GM23338 (cell line): ENCODE results near the gene RCSD1. TPM values are rescaled to one million over a fixed set of nuclear protein-coding genes. Genes with fewer than 3 reads are reported as not detected.
A peak's percentile ranks its signal among the peaks of the same experiment; 100 is the strongest.

Source experiments
- ATAC-seq: fragments of 200-7000 bp; cut with Tn5 transposase; 3 replicates; pipeline ENCODE4 v1.9.1; 2020
- DNase-seq: peaks from one replicate; pipeline ENCODE4 v3.0.0-alpha.2; 2015; ENCODE audit warnings: low spot score
- H2AFZ ChIP-seq: fragments of 200-600 bp; sonication (generic); 2 replicates; pipeline ENCODE4 v1.8.0; 2016; ENCODE audit warnings: antibody characterized with exemption, mild to moderate bottlenecking, moderate library complexity
- H3F3A ChIP-seq: fragments of 200-600 bp; sonication (generic); replicated peaks from 2 replicates; pipeline ENCODE4 v1.8.0; 2017; ENCODE audit warnings: antibody characterized with exemption, mixed run types, low read depth
- H3K27ac ChIP-seq: fragments of 200-600 bp; sonication (generic); 2 replicates; pipeline ENCODE4 v1.6.1; 2016; ENCODE audit warnings: low read depth
- H3K27me3 ChIP-seq: fragments of 200-600 bp; sonication (generic); 2 replicates; pipeline ENCODE4 v1.8.0; 2016; ENCODE audit warnings: mild to moderate bottlenecking, mixed run types, moderate library complexity; ENCODE audit not compliant: insufficient read depth
- H3K36me3 ChIP-seq: fragments of 200-600 bp; sonication (generic); 2 replicates; pipeline ENCODE4 v1.8.0; 2016; ENCODE audit warnings: mild to moderate bottlenecking; ENCODE audit not compliant: insufficient read depth
- H3K4me1 ChIP-seq: fragments of 200-600 bp; sonication (generic); 2 replicates; pipeline ENCODE4 v1.8.0; 2016; ENCODE audit warnings: mild to moderate bottlenecking, moderate library complexity; ENCODE audit not compliant: insufficient read depth
- H3K4me2 ChIP-seq: fragments of 200-600 bp; sonication (generic); 2 replicates; pipeline ENCODE4 v1.7.1; 2017; ENCODE audit warnings: mixed run types
- H3K4me3 ChIP-seq: fragments of 200-600 bp; sonication (generic); 2 replicates; pipeline ENCODE4 v1.6.1; 2016; ENCODE audit warnings: mixed run types
- H3K79me2 ChIP-seq: fragments of 200-600 bp; sonication (generic); replicated peaks from 2 replicates; pipeline ENCODE4 v1.8.0; 2017; ENCODE audit warnings: mild to moderate bottlenecking; ENCODE audit not compliant: insufficient read depth
- H3K9me2 ChIP-seq: fragments of 200-600 bp; sonication (generic); 2 replicates; pipeline ENCODE4 v1.8.0; 2017; ENCODE audit not compliant: insufficient read depth
- H4K20me1 ChIP-seq: fragments of 200-600 bp; sonication (generic); replicated peaks from 2 replicates; pipeline ENCODE4 v1.8.0; 2017; ENCODE audit warnings: mild to moderate bottlenecking; ENCODE audit not compliant: insufficient read depth
- H3K27ac Mint-ChIP-seq: 2 replicates; pipeline ENCODE4 v1.8.0; 2020; ENCODE audit warnings: inconsistent platforms, mild to moderate bottlenecking, moderate library complexity, mixed read lengths
- H3K27me3 Mint-ChIP-seq: 3 replicates; pipeline ENCODE4 v1.8.0; 2022; ENCODE audit warnings: low read depth, mild to moderate bottlenecking, moderate library complexity, mixed read lengths, inconsistent platforms; ENCODE audit not compliant: insufficient read depth, poor library complexity
- H3K36me3 Mint-ChIP-seq: 3 replicates; pipeline ENCODE4 v1.8.0; 2021; ENCODE audit warnings: low read depth, mild to moderate bottlenecking, inconsistent platforms, moderate library complexity, mixed read lengths
- H3K4me1 Mint-ChIP-seq: 3 replicates; pipeline ENCODE4 v1.8.0; 2020; ENCODE audit warnings: mild to moderate bottlenecking, inconsistent platforms, mixed read lengths
- H3K4me3 Mint-ChIP-seq: 3 replicates; pipeline ENCODE4 v1.8.0; 2021; ENCODE audit warnings: moderate library complexity, mild to moderate bottlenecking, inconsistent platforms, mixed read lengths
- H3K9me3 Mint-ChIP-seq: 3 replicates; pipeline ENCODE4 v1.8.0; 2020; ENCODE audit warnings: moderate library complexity, mild to moderate bottlenecking, inconsistent platforms, mixed read lengths
- CREB1 ChIP-seq: fragments of 250-450 bp; sonication (Bioruptor Pico); IDR thresholded peaks from 2 replicates; pipeline ENCODE4 v1.5.0; 2020; ENCODE audit warnings: low read depth, mild to moderate bottlenecking, moderate library complexity
- EZH2 ChIP-seq: fragments of 200-600 bp; sonication (generic); IDR thresholded peaks from one replicate; pipeline ENCODE4 v1.8.0; 2017; ENCODE audit warnings: antibody characterized with exemption, mild to moderate bottlenecking, low read depth; ENCODE audit not compliant: unreplicated experiment
- JUNB ChIP-seq: IDR thresholded peaks from one replicate; pipeline ENCODE4 v1.6.1; 2016; ENCODE audit warnings: antibody characterized with exemption; ENCODE audit not compliant: unreplicated experiment
- NANOG ChIP-seq: IDR thresholded peaks from 2 replicates; pipeline ENCODE4 v1.6.1; 2016; ENCODE audit warnings: antibody characterized with exemption, borderline replicate concordance
- polyA plus RNA-seq: library from polyadenylated mRNA; unstranded; fragments of >200 nt; fragmentation: Nextera tagmentation; extraction: Ambion mirVana; gene quantifications from 2 replicates; pipeline ENCODE4 v1.2.1, GENCODE V29; 2016
- total RNA-seq: library from RNA; depleted of rRNA; stranded (reverse); fragments of >200 nt; shearing (Covaris generic); gene quantifications from 2 replicates; pipeline ENCODE4 v1.2.3, GENCODE V29; 2014
- TF ChIP-seq, protein P1 (sequence below): fragments of 250-450 bp; sonication (Bioruptor Pico); IDR thresholded peaks from 2 replicates; pipeline ENCODE4 v1.5.0; 2020; ENCODE audit warnings: mild to moderate bottlenecking, moderate library complexity
- TF ChIP-seq, protein P2 (sequence below): IDR thresholded peaks from one replicate; pipeline ENCODE4 v1.6.1; 2018; ENCODE audit warnings: antibody characterized with exemption; ENCODE audit not compliant: unreplicated experiment
- TF ChIP-seq, protein P3 (sequence below): IDR thresholded peaks from 2 replicates; pipeline ENCODE4 v1.6.1; 2016; ENCODE audit warnings: antibody characterized with exemption

The RCSD1 gene
- total and polyA plus RNA-seq, 2 experiments from 2014 or later = 0.18 to 0.73 TPM

DNA sequence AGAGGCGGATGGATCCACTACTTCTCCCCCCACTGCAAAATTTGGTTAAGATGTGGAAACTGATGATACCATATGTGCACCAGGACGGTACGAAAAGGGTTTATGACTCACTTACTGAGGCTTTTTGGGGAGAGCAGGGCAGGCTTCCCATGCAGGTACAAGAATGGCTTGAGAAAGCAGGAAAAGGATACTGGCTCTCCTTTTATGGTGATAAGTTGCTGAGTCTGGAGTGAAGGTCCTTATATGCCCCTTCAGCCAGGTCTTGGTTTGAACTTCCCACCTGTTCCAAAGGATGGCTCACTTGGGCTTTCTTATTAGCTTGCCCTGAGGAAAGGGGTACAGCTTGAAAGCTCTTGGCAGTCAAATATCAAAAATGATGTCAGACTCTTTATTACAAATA, 114.9 kb downstream of the RCSD1 start:
- TF ChIP-seq EZH2 (no peak), CREB1 (CRISPR knock-in tag) (no peak), NANOG (no peak), JUNB (no peak)
- TF ChIP-seq, protein P1, sequence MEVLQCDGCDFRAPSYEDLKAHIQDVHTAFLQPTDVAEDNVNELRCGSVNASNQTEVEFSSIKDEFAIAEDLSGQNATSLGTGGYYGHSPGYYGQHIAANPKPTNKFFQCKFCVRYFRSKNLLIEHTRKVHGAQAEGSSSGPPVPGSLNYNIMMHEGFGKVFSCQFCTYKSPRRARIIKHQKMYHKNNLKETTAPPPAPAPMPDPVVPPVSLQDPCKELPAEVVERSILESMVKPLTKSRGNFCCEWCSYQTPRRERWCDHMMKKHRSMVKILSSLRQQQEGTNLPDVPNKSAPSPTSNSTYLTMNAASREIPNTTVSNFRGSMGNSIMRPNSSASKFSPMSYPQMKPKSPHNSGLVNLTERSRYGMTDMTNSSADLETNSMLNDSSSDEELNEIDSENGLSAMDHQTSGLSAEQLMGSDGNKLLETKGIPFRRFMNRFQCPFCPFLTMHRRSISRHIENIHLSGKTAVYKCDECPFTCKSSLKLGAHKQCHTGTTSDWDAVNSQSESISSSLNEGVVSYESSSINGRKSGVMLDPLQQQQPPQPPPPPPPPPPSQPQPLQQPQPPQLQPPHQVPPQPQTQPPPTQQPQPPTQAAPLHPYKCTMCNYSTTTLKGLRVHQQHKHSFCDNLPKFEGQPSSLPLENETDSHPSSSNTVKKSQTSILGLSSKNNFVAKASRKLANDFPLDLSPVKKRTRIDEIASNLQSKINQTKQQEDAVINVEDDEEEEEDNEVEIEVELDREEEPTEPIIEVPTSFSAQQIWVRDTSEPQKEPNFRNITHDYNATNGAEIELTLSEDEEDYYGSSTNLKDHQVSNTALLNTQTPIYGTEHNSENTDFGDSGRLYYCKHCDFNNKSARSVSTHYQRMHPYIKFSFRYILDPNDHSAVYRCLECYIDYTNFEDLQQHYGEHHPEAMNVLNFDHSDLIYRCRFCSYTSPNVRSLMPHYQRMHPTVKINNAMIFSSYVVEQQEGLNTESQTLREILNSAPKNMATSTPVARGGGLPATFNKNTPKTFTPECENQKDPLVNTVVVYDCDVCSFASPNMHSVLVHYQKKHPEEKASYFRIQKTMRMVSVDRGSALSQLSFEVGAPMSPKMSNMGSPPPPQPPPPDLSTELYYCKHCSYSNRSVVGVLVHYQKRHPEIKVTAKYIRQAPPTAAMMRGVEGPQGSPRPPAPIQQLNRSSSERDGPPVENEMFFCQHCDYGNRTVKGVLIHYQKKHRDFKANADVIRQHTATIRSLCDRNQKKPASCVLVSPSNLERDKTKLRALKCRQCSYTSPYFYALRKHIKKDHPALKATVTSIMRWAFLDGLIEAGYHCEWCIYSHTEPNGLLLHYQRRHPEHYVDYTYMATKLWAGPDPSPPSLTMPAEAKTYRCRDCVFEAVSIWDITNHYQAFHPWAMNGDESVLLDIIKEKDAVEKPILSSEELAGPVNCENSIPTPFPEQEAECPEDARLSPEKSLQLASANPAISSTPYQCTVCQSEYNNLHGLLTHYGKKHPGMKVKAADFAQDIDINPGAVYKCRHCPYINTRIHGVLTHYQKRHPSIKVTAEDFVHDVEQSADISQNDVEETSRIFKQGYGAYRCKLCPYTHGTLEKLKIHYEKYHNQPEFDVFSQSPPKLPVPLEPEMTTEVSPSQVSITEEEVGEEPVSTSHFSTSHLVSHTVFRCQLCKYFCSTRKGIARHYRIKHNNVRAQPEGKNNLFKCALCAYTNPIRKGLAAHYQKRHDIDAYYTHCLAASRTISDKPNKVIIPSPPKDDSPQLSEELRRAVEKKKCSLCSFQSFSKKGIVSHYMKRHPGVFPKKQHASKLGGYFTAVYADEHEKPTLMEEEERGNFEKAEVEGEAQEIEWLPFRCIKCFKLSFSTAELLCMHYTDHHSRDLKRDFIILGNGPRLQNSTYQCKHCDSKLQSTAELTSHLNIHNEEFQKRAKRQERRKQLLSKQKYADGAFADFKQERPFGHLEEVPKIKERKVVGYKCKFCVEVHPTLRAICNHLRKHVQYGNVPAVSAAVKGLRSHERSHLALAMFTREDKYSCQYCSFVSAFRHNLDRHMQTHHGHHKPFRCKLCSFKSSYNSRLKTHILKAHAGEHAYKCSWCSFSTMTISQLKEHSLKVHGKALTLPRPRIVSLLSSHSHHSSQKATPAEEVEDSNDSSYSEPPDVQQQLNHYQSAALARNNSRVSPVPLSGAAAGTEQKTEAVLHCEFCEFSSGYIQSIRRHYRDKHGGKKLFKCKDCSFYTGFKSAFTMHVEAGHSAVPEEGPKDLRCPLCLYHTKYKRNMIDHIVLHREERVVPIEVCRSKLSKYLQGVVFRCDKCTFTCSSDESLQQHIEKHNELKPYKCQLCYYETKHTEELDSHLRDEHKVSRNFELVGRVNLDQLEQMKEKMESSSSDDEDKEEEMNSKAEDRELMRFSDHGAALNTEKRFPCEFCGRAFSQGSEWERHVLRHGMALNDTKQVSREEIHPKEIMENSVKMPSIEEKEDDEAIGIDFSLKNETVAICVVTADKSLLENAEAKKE (CRISPR knock-in tag) = no peak
- TF ChIP-seq, protein P2, sequence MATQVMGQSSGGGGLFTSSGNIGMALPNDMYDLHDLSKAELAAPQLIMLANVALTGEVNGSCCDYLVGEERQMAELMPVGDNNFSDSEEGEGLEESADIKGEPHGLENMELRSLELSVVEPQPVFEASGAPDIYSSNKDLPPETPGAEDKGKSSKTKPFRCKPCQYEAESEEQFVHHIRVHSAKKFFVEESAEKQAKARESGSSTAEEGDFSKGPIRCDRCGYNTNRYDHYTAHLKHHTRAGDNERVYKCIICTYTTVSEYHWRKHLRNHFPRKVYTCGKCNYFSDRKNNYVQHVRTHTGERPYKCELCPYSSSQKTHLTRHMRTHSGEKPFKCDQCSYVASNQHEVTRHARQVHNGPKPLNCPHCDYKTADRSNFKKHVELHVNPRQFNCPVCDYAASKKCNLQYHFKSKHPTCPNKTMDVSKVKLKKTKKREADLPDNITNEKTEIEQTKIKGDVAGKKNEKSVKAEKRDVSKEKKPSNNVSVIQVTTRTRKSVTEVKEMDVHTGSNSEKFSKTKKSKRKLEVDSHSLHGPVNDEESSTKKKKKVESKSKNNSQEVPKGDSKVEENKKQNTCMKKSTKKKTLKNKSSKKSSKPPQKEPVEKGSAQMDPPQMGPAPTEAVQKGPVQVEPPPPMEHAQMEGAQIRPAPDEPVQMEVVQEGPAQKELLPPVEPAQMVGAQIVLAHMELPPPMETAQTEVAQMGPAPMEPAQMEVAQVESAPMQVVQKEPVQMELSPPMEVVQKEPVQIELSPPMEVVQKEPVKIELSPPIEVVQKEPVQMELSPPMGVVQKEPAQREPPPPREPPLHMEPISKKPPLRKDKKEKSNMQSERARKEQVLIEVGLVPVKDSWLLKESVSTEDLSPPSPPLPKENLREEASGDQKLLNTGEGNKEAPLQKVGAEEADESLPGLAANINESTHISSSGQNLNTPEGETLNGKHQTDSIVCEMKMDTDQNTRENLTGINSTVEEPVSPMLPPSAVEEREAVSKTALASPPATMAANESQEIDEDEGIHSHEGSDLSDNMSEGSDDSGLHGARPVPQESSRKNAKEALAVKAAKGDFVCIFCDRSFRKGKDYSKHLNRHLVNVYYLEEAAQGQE = no peak
- TF ChIP-seq, protein P3, sequence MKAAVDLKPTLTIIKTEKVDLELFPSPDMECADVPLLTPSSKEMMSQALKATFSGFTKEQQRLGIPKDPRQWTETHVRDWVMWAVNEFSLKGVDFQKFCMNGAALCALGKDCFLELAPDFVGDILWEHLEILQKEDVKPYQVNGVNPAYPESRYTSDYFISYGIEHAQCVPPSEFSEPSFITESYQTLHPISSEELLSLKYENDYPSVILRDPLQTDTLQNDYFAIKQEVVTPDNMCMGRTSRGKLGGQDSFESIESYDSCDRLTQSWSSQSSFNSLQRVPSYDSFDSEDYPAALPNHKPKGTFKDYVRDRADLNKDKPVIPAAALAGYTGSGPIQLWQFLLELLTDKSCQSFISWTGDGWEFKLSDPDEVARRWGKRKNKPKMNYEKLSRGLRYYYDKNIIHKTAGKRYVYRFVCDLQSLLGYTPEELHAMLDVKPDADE = no peak
- peak; percentile 27 for DNase-seq
- Histone ChIP-seq H3K27ac (0 out of 2 replicates have a peak overlapping the region, but pooled peaks have one; percentile 10), H2AFZ (no peak overlapping the region), H3K27me3 (no peaks in the 10 kb centered on the region), H3K79me2 (peaks cover 99% of the 10 kb centered on the region), H3F3A (no peaks in the 10 kb centered on the region), H3K9me2 (no peaks in the 10 kb centered on the region), H3K36me3 (no peaks in the 10 kb centered on the region), H3K4me2 (no peak overlapping the region), H3K4me1 (peaks cover 47% of the 10 kb centered on the region), H3K4me3 (no peak overlapping the region), H4K20me1 (peaks cover 33% of the 10 kb centered on the region)
- H3K4me3 Mint-ChIP-seq = no peak overlapping the region
- H3K4me1 Mint-ChIP-seq = peaks cover 27% of the 10 kb centered on the region
- ATAC-seq = peak; percentile 76
- H3K9me3 Mint-ChIP-seq = no peaks in the 10 kb centered on the region
- H3K27ac Mint-ChIP-seq = peak overlapping the region; percentile 32; the same call in 1 of the 2 replicates
- H3K27me3 Mint-ChIP-seq = peaks cover 4% of the 10 kb centered on the region
- no peaks in the 10 kb centered on the region for H3K36me3 Mint-ChIP-seq
